Stimulated activated CD8-positive, alpha-beta memory T cell treated with anti-CD3 and anti-CD28 coated beads, Interleukin-15, amount 100 ng/mL, for 4 hours (primary cell): Measurements from ENCODE around the gene RPEL1.
"Not testable (repeated sequence)": the region's sequence is repeated elsewhere in the genome, so short reads cannot be mapped to it uniquely, and the experiment has no call there.

Experiments used
- DNase-seq, 2 donors: peaks; one replicate each; pipeline ENCODE4 v3.0.0-alpha.2; 2020; ENCODE audit warnings: low read depth in 2 of 2

RPEL1 gene

GRCh38 chr10:103232772-103233488 lies 12.8 kb upstream of the RPEL1 start:
- DNase-seq = no peak

GRCh38 chr10:103235775-103236174 lies 9.9 kb upstream of the RPEL1 start:
- no peak for DNase-seq

- DNase-seq = no peak
Measured at GRCh38 chr10:103238506-103239252, 7.0 kb upstream of the RPEL1 start.

GRCh38 chr10:103241262-103242011 lies 4.2 kb upstream of the RPEL1 start:
- DNase-seq = no peak

GRCh38 chr10:103244666-103245271 lies 918 bp upstream of the RPEL1 start:
- peak; percentile 7 to 17 for DNase-seq

- no peak for DNase-seq
Measured at GRCh38 chr10:103246324-103246723, 637 bp downstream of the RPEL1 start.

GRCh38 chr10:103254113-103254512 lies 8.4 kb downstream of the RPEL1 start:
- no peak for DNase-seq

- DNase-seq = no peak
Measured at GRCh38 chr10:103254538-103255325, 9.0 kb downstream of the RPEL1 start.

- no peak for DNase-seq
Measured at GRCh38 chr10:103256613-103257012, 10.9 kb downstream of the RPEL1 start.

- no peak for DNase-seq
Measured at GRCh38 chr10:103257812-103258211, 12.1 kb downstream of the RPEL1 start.

- DNase-seq = not testable (repeated sequence)
Measured at GRCh38 chr10:103258928-103259327, 13.2 kb downstream of the RPEL1 start.

GRCh38 chr10:103259989-103260388 lies 14.3 kb downstream of the RPEL1 start:
- no peak for DNase-seq

- no peak for DNase-seq
Measured at GRCh38 chr10:103262229-103262628, 16.5 kb downstream of the RPEL1 start.

GRCh38 chr10:103265717-103266329 lies 20.1 kb downstream of the RPEL1 start:
- no peak for DNase-seq

- no peak for DNase-seq
Measured at GRCh38 chr10:103273041-103273441, 27.4 kb downstream of the RPEL1 start.

- DNase-seq = no peak
Measured at GRCh38 chr10:103276251-103276895, 30.7 kb downstream of the RPEL1 start.

GRCh38 chr10:103276896-103277712 lies 31.4 kb downstream of the RPEL1 start, which contains the start of gene INA:
TSS of gene INA (plus strand) at chr10:103277138. CDS start at chr10:103277212, 74 bp downstream.
- DNase-seq = no peak

- no peak for DNase-seq
Measured at GRCh38 chr10:103277713-103278536, 32.2 kb downstream of the RPEL1 start.

GRCh38 chr10:103278537-103278823 lies 32.8 kb downstream of the RPEL1 start:
- no peak for DNase-seq
